ENCODE measurements around the gene CTSH. TPM values are rescaled to one million over a fixed set of nuclear protein-coding genes. Genes with fewer than 3 reads are reported as not detected.
A peak's percentile ranks its signal among the peaks of the same experiment; 100 is the strongest.

Gene CTSH
- 10 to 100 TPM; 43.6 to 76.9 TPM for polyA plus RNA-seq

DNA sequence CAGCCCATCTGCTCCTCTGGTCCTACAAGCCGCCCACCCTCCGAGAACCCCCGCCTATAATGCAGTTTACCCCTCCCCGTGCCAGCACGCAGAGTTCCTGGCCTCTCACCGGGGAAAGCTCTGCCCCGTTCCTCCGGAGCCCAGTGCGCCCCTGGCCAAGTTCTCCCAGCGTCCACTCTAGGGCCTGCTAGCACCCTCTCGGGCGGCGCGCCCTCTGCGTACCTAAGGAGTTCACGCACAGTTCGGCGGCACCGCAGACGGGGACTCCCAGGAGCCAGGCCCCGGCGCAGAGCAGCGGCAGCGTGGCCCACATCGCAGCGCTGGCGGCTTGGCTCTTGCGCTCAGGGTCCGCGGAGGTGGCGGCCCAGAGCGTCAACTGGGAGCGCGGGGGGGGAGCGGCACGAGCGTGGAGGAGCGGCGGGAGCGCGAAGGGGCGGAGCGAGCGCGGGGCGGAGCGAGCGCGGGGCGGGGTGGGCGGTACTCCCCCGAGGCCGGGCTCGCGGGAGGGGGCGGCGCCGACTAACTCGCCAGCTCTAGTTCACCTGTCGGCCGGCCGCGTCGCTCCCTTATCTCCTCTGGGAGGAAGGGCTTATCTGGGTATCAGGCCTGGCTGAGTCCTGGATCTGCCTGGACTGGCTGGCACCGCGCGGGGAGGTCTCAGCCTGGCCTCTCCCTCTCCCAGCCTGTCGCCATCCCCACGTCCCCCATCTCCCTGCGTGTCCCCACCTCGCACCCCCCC lies at the start of gene CTSH:
Gene CTSH, minus strand, starts transcription at position 378 of the 739 bp plus-strand sequence. Its CDS starts 65 bp downstream, at position 313.
- Histone ChIP-seq H3K36me3 (ENCODE audit: control insufficient read depth in 2 of 2, insufficient read depth in 2 of 2, low read length in 1 of 2) (no peaks in the 10 kb centered on the region), H3K4me3 (ENCODE audit: low read depth in 1 of 2, low read length in 2 of 2) (peak within 1 kb of the TSS; percentile 48 to 58), H3K4me1 (ENCODE audit: control insufficient read depth in 2 of 2, insufficient read depth in 2 of 2, low read length in 1 of 2) (peaks cover 3 to 11% of the 10 kb centered on the region in 2 donors), H3K27me3 (ENCODE audit: control insufficient read depth in 1 of 2, insufficient read depth in 2 of 2, low read length in 2 of 2) (no peaks in the 10 kb centered on the region), H3K27ac (ENCODE audit: low read depth in 2 of 2, low read length in 1 of 2) (peak within 1 kb of the TSS in 1 of 2 donors; percentile 34), H3K9me3 (ENCODE audit: control insufficient read depth in 2 of 2, insufficient read depth in 1 of 2, low read depth in 1 of 2, low read length in 1 of 2) (no peaks in the 10 kb centered on the region)
- WGBS, 2 donors, result 1 to 2% methylated on average over 41 to 71 of the region's 71 CpGs

GRCh38 chr15:78993931-78994530 lies 49.2 kb upstream of the CTSH start:
- Histone ChIP-seq H3K27ac (ENCODE audit: low read depth in 2 of 2, low read length in 1 of 2) (no peak overlapping the region), H3K4me1 (ENCODE audit: control insufficient read depth in 2 of 2, insufficient read depth in 2 of 2, low read length in 1 of 2) (peaks cover under 1 to 12% of the 10 kb centered on the region in 2 donors), H3K4me3 (ENCODE audit: low read depth in 1 of 2, low read length in 2 of 2) (no peak overlapping the region), H3K27me3 (ENCODE audit: control insufficient read depth in 1 of 2, insufficient read depth in 2 of 2, low read length in 2 of 2) (no peaks in the 10 kb centered on the region), H3K9me3 (ENCODE audit: control insufficient read depth in 2 of 2, insufficient read depth in 1 of 2, low read depth in 1 of 2, low read length in 1 of 2) (no peaks in the 10 kb centered on the region), H3K36me3 (ENCODE audit: control insufficient read depth in 2 of 2, insufficient read depth in 2 of 2, low read length in 1 of 2) (no peaks in the 10 kb centered on the region)
- 75 to 86% methylated on average over 10 of the region's 10 CpGs for WGBS, 2 donors

- no peak overlapping the region for H3K4me3 ChIP-seq (ENCODE audit: low read depth in 1 of 2, low read length in 2 of 2)
- WGBS, 2 donors, result 83 to 92% methylated on average over 4 of the region's 4 CpGs
- H3K4me1 ChIP-seq (ENCODE audit: control insufficient read depth in 2 of 2, insufficient read depth in 2 of 2, low read length in 1 of 2), result peaks cover 5 to 13% of the 10 kb centered on the region in 2 donors
- H3K27ac ChIP-seq (ENCODE audit: low read depth in 2 of 2, low read length in 1 of 2), result no peak overlapping the region
- no peaks in the 10 kb centered on the region for H3K27me3 ChIP-seq (ENCODE audit: control insufficient read depth in 1 of 2, insufficient read depth in 2 of 2, low read length in 2 of 2)
- H3K9me3 ChIP-seq (ENCODE audit: control insufficient read depth in 2 of 2, insufficient read depth in 1 of 2, low read depth in 1 of 2, low read length in 1 of 2), result no peaks in the 10 kb centered on the region
- no peaks in the 10 kb centered on the region for H3K36me3 ChIP-seq (ENCODE audit: control insufficient read depth in 2 of 2, insufficient read depth in 2 of 2, low read length in 1 of 2)
Measured at GRCh38 chr15:78993257-78993930, 48.5 kb upstream of the CTSH start.

- H3K4me1 ChIP-seq (ENCODE audit: control insufficient read depth in 2 of 2, insufficient read depth in 2 of 2, low read length in 1 of 2), result peaks cover 6 to 14% of the 10 kb centered on the region in 2 donors
- no peak overlapping the region for H3K4me3 ChIP-seq (ENCODE audit: low read depth in 1 of 2, low read length in 2 of 2)
- no peaks in the 10 kb centered on the region for H3K9me3 ChIP-seq (ENCODE audit: control insufficient read depth in 2 of 2, insufficient read depth in 1 of 2, low read depth in 1 of 2, low read length in 1 of 2)
- WGBS, 2 donors, result 77 to 78% methylated on average over 17 of the region's 17 CpGs
- H3K36me3 ChIP-seq (ENCODE audit: control insufficient read depth in 2 of 2, insufficient read depth in 2 of 2, low read length in 1 of 2), result no peaks in the 10 kb centered on the region
- no peaks in the 10 kb centered on the region for H3K27me3 ChIP-seq (ENCODE audit: control insufficient read depth in 1 of 2, insufficient read depth in 2 of 2, low read length in 2 of 2)
- no peak overlapping the region for H3K27ac ChIP-seq (ENCODE audit: low read depth in 2 of 2, low read length in 1 of 2)
Measured at GRCh38 chr15:78992416-78993256, 47.8 kb upstream of the CTSH start.

DNA sequence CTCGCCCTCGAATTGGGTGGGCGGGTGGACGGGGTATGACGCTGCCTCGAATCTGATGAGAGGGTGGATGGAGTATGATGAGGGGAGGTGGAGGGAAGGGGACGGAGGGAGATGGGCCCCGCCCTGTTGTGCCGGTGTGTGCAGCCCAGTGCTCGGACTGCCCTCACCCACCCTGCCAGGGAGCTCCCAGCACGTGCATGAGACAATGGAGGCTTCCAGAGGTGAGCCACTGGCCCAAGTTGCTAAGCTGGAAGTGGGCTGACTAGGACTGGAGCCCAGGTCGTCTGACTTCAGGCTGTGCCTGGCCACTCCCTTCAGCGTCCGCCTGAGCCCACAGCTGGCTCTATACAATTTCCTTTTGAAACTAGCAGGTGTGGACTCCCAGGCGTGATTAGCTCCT lies 47.0 kb upstream of the CTSH start:
- Histone ChIP-seq H3K4me1 (ENCODE audit: control insufficient read depth in 2 of 2, insufficient read depth in 2 of 2, low read length in 1 of 2) (peaks cover 6 to 14% of the 10 kb centered on the region in 2 donors), H3K27ac (ENCODE audit: low read depth in 2 of 2, low read length in 1 of 2) (no peak overlapping the region), H3K9me3 (ENCODE audit: control insufficient read depth in 2 of 2, insufficient read depth in 1 of 2, low read depth in 1 of 2, low read length in 1 of 2) (no peaks in the 10 kb centered on the region), H3K36me3 (ENCODE audit: control insufficient read depth in 2 of 2, insufficient read depth in 2 of 2, low read length in 1 of 2) (no peaks in the 10 kb centered on the region), H3K27me3 (ENCODE audit: control insufficient read depth in 1 of 2, insufficient read depth in 2 of 2, low read length in 2 of 2) (no peaks in the 10 kb centered on the region), H3K4me3 (ENCODE audit: low read depth in 1 of 2, low read length in 2 of 2) (no peak overlapping the region)
- WGBS, 2 donors, result 82 to 86% methylated on average over 15 of the region's 15 CpGs

DNA sequence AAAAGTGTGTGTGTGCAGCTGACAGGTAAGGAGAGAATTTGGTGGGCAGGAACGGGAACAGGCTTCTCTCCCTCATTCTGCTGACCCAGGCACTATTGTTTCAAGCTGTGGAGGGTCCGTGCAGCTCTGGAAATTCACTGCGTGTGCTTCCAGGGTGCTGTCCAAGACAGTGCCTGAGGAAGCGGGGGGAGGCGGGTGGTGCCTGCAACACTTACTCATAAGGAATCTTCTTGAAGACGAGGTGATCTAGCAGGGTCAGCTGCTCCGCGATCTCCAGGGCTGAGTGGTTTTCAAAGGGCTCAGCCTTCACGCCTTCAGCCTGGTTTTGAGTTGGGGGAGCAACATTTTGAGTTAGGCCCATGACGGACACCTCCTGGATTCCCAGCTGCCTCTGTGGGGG lies 46.6 kb upstream of the CTSH start:
- Histone ChIP-seq H3K27ac (ENCODE audit: low read depth in 2 of 2, low read length in 1 of 2) (no peak overlapping the region), H3K4me3 (ENCODE audit: low read depth in 1 of 2, low read length in 2 of 2) (no peak overlapping the region), H3K36me3 (ENCODE audit: control insufficient read depth in 2 of 2, insufficient read depth in 2 of 2, low read length in 1 of 2) (no peaks in the 10 kb centered on the region), H3K4me1 (ENCODE audit: control insufficient read depth in 2 of 2, insufficient read depth in 2 of 2, low read length in 1 of 2) (peaks cover 6 to 14% of the 10 kb centered on the region in 2 donors), H3K27me3 (ENCODE audit: control insufficient read depth in 1 of 2, insufficient read depth in 2 of 2, low read length in 2 of 2) (no peaks in the 10 kb centered on the region), H3K9me3 (ENCODE audit: control insufficient read depth in 2 of 2, insufficient read depth in 1 of 2, low read depth in 1 of 2, low read length in 1 of 2) (no peaks in the 10 kb centered on the region)
- WGBS, 2 donors, result 87 to 89% methylated on average over 10 of the region's 10 CpGs

- 67 to 79% methylated on average over 1 of the region's 1 CpG for WGBS, 2 donors
- Histone ChIP-seq H3K4me3 (ENCODE audit: low read depth in 1 of 2, low read length in 2 of 2) (no peak overlapping the region), H3K27ac (ENCODE audit: low read depth in 2 of 2, low read length in 1 of 2) (no peak overlapping the region)
Measured at GRCh38 chr15:78990278-78990677, 45.4 kb upstream of the CTSH start.

DNA sequence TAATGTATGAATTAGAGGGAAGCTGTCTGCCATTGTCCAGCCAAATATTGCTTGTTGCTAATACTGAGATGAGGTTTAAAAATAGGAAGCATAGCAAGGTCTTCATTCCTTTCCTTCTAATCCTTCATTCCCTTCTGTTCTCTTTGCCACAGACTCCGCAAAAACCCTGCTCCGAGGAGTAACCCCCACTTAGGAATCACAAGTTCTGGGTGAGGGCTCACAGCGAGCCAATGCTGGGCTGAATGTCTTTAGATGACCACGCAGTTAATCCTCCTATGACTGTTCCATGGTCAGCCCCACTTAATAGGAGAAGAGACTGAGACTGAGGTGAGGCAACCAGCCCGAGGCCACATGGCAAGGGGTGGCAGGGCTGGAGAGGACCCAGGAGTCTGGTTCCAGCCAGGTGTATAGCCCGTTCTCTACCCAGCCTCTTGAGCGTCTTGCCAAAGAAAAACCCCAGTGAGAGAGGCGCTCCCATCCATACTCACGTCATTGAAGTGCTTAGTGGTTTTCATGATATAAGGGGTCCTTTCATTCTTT lies 44.9 kb upstream of the CTSH start:
- H3K4me3 ChIP-seq (ENCODE audit: low read depth in 1 of 2, low read length in 2 of 2), result no peak overlapping the region
- peaks cover 6 to 14% of the 10 kb centered on the region in 2 donors for H3K4me1 ChIP-seq (ENCODE audit: control insufficient read depth in 2 of 2, insufficient read depth in 2 of 2, low read length in 1 of 2)
- H3K27ac ChIP-seq (ENCODE audit: low read depth in 2 of 2, low read length in 1 of 2), result no peak overlapping the region
- no peaks in the 10 kb centered on the region for H3K9me3 ChIP-seq (ENCODE audit: control insufficient read depth in 2 of 2, insufficient read depth in 1 of 2, low read depth in 1 of 2, low read length in 1 of 2)
- no peaks in the 10 kb centered on the region for H3K27me3 ChIP-seq (ENCODE audit: control insufficient read depth in 1 of 2, insufficient read depth in 2 of 2, low read length in 2 of 2)
- no peaks in the 10 kb centered on the region for H3K36me3 ChIP-seq (ENCODE audit: control insufficient read depth in 2 of 2, insufficient read depth in 2 of 2, low read length in 1 of 2)
- 84 to 90% methylated on average over 9 of the region's 9 CpGs for WGBS, 2 donors

More at GRCh38 chr15:78990278-78990677, 45.4 kb upstream of the CTSH start:
- Histone ChIP-seq H3K36me3 (ENCODE audit: control insufficient read depth in 2 of 2, insufficient read depth in 2 of 2, low read length in 1 of 2) (no peaks in the 10 kb centered on the region), H3K9me3 (ENCODE audit: control insufficient read depth in 2 of 2, insufficient read depth in 1 of 2, low read depth in 1 of 2, low read length in 1 of 2) (no peaks in the 10 kb centered on the region), H3K4me1 (ENCODE audit: control insufficient read depth in 2 of 2, insufficient read depth in 2 of 2, low read length in 1 of 2) (peaks cover 6 to 14% of the 10 kb centered on the region in 2 donors), H3K27me3 (ENCODE audit: control insufficient read depth in 1 of 2, insufficient read depth in 2 of 2, low read length in 2 of 2) (no peaks in the 10 kb centered on the region)
